Urinary bladder (tissue), 4 donors: ENCODE data around the gene PID1. TPM values are rescaled to one million over a fixed set of nuclear protein-coding genes. Genes with fewer than 3 reads are reported as not detected.
A peak's percentile ranks its signal among the peaks of the same experiment; 100 is the strongest.

Experiments
- DNase-seq: peaks from one replicate; pipeline ENCODE4 v3.0.0-alpha.2; 2015; ENCODE audit errors: extremely low spot score
- H3K27ac ChIP-seq: one replicate; pipeline ENCODE4 v1.5.1; 2013; ENCODE audit warnings: low read depth, mild to moderate bottlenecking, moderate library complexity
- H3K36me3 ChIP-seq: one replicate; pipeline ENCODE4 v1.6.1; 2013; ENCODE audit warnings: mild to moderate bottlenecking, moderate library complexity; ENCODE audit not compliant: insufficient read depth
- H3K4me1 ChIP-seq: one replicate; pipeline ENCODE4 v1.6.1; 2013; ENCODE audit warnings: mild to moderate bottlenecking, moderate library complexity; ENCODE audit not compliant: insufficient read depth
- H3K4me3 ChIP-seq: one replicate; pipeline ENCODE4 v1.5.1; 2013; ENCODE audit warnings: low read depth, low read length
- WGBS: extraction: QIAGEN DNeasy Blood & Tissue Kit; methylation state at CpG from one replicate; pipeline ENCODE4 v1.1.7; 2013; 5-methylcytosine and 5-hydroxymethylcytosine counted together
- polyA plus RNA-seq: library from polyadenylated mRNA; stranded (reverse); fragments of 200-250 nt; gene quantifications from one replicate; pipeline ENCODE4 v1.2.3, GENCODE V29; 2013
- total RNA-seq: library from RNA; depleted of rRNA; stranded (reverse); fragments of >200 nt; gene quantifications from one replicate; pipeline ENCODE4 v1.2.3, GENCODE V29; 2014
- donor health status: healthy with polysubstance abuse.
- donor health status: healthy.

Gene PID1
- total and polyA plus RNA-seq, 2 donors, result 63.9 to 85.8 TPM

DNA sequence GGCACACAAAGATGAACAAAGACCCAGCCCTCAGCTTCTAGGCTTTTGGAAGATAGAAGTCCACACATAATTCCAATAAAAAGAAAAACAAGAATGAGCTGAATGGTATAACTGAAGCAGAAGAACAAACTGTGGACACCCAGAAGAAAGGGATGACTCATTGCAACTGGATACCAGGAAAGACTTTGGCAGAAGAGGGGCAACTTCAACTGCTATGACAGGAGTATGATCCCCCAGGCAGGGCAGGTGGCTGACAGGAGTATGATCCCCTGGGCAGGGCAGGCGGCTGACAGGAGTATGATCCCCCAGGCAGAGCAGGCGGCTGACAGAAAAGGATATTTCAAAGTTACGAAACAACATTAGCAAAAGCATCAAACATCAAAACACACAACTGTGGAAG, 21.6 kb downstream of the PID1 start:
- 97% methylated on average over 3 of the region's 3 CpGs for WGBS
- Histone ChIP-seq H3K4me3 (no peak overlapping the region), H3K36me3 (no peaks in the 10 kb centered on the region), H3K4me1 (no peaks in the 10 kb centered on the region), H3K27ac (no peak overlapping the region)
- no peak for DNase-seq

- no peaks in the 10 kb centered on the region for H3K36me3 ChIP-seq
- no peaks in the 10 kb centered on the region for H3K4me1 ChIP-seq
- H3K27ac ChIP-seq, result no peak overlapping the region
- no peak overlapping the region for H3K4me3 ChIP-seq
- 80% methylated on average over 3 of the region's 3 CpGs for WGBS
- no peak for DNase-seq
Measured at GRCh38 chr2:229246334-229246733, 24.8 kb downstream of the PID1 start.

- no peaks in the 10 kb centered on the region for H3K4me1 ChIP-seq
- H3K27ac ChIP-seq, result no peak overlapping the region
- DNase-seq, result no peak
- H3K36me3 ChIP-seq, result no peaks in the 10 kb centered on the region
- WGBS, result 93% methylated on average over 2 of the region's 2 CpGs
- H3K4me3 ChIP-seq, result no peak overlapping the region
Measured at GRCh38 chr2:229244975-229245374, 26.1 kb downstream of the PID1 start.

- WGBS, result 40% methylated on average over 2 of the region's 2 CpGs
- no peaks in the 10 kb centered on the region for H3K4me1 ChIP-seq
- DNase-seq, result no peak
- H3K4me3 ChIP-seq, result no peak overlapping the region
- H3K27ac ChIP-seq, result no peak overlapping the region
- H3K36me3 ChIP-seq, result no peaks in the 10 kb centered on the region
Measured at GRCh38 chr2:229243890-229244560, 27.1 kb downstream of the PID1 start.

DNA sequence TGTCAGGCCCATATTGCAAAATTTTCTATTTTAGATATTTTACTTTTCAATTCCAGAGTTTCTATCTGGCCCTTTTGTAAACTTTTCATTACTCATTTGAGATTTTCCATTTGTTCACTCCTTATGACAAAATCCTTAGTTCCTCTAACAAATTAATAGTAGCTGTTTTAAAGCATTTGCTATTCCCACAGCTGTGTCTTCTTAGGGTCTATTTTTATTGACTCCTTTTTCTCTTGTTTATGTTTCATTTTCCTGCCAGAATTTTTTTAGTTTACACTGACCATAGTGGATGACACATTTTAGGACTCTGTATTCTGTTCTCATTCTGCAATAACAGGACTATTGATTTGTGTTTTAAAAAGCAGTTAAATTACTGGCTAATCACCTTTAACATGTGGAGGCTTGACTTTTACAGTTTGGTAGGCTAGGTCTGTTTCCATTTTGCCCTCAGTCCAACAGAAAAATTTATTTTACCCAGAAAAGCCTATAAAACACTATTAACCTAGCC, 30.0 kb downstream of the PID1 start:
- no peaks in the 10 kb centered on the region for H3K36me3 ChIP-seq
- H3K4me1 ChIP-seq, result no peaks in the 10 kb centered on the region
- no peak overlapping the region for H3K27ac ChIP-seq
- DNase-seq, result no peak
- H3K4me3 ChIP-seq, result no peak overlapping the region

GRCh38 chr2:229239021-229239420, 32.1 kb downstream of the PID1 start:
- H3K4me3 ChIP-seq, result no peak overlapping the region
- no peak for DNase-seq
- H3K4me1 ChIP-seq, result no peaks in the 10 kb centered on the region
- 64% methylated on average over 2 of the region's 2 CpGs for WGBS
- no peaks in the 10 kb centered on the region for H3K36me3 ChIP-seq
- H3K27ac ChIP-seq, result no peak overlapping the region

GRCh38 chr2:229237270-229237669, 33.8 kb downstream of the PID1 start:
- no peak overlapping the region for H3K27ac ChIP-seq
- H3K4me1 ChIP-seq, result no peaks in the 10 kb centered on the region
- WGBS, result 39% methylated on average over 2 of the region's 2 CpGs
- no peak for DNase-seq
- H3K4me3 ChIP-seq, result no peak overlapping the region
- H3K36me3 ChIP-seq, result no peaks in the 10 kb centered on the region

DNA sequence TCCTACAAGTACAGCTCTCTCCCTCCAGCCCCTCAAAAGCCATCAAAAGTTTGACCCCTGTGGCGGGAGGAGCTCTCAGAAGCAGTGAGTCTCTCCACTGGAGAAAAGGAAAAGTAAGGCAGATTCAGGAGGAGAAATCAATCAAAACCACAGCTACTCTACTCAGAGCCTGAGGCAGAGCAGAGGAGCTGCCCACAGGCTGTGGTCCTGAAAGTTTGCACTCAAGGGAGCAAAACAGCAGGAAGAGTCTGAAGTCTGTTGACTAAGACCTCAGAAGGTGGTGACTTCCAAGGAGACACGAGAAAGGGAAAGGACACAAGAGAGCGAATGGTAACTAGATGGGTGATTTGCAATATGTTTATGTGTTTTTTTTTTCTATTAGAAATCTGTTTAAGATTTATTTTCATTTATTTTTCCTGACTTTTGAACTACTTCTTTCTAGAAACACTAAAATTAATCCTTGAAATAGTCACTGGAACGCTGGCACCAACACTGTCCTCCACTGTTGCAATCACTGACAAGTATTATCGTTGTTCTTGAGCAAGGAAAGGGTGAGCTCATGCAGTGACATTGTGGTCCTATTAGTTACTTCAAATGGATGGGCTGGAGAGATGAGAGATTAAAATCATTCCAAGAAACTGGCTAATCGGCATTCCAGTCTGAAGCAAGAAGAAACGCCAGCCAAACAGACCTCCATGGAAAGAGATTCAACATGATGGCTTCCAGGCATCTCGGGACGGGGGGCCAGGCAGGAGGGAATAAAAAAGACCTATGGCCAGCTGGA, 35.8 kb downstream of the PID1 start:
- WGBS, result 69% methylated on average over 9 of the region's 9 CpGs
- Histone ChIP-seq H3K27ac (no peak overlapping the region), H3K4me3 (no peak overlapping the region), H3K36me3 (no peaks in the 10 kb centered on the region), H3K4me1 (no peaks in the 10 kb centered on the region)
- DNase-seq, result no peak

- 80% methylated on average over 7 of the region's 7 CpGs for WGBS
- no peaks in the 10 kb centered on the region for H3K4me1 ChIP-seq
- H3K27ac ChIP-seq, result no peak overlapping the region
- no peak for DNase-seq
- no peak overlapping the region for H3K4me3 ChIP-seq
- no peaks in the 10 kb centered on the region for H3K36me3 ChIP-seq
Measured at GRCh38 chr2:229231885-229232284, 39.2 kb downstream of the PID1 start.

GRCh38 chr2:229231328-229231868, 39.7 kb downstream of the PID1 start:
- Histone ChIP-seq H3K27ac (no peak overlapping the region), H3K4me3 (no peak overlapping the region), H3K36me3 (no peaks in the 10 kb centered on the region), H3K4me1 (no peaks in the 10 kb centered on the region)
- no peak for DNase-seq
- 38% methylated on average over 3 of the region's 3 CpGs for WGBS

DNA sequence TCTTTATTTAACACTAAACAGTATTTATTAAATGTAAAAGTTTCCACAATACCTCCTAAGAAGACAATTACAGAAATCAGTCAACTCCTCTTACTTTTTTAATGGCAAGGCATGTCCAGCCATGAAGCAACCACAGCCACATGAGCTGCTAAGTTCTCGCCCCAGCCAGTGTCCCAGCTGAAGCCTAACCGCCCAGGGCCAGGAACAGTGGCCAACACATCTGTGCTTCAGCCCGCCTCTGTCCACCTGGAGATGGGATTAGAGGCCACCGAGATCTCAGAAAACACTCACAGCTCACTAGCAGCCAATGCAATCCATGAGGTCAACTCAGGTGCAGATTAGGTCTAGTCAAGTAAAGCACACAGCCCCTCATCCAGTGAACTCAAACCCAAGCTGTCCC, 40.2 kb downstream of the PID1 start:
- no peak for DNase-seq
- Histone ChIP-seq H3K4me1 (no peaks in the 10 kb centered on the region), H3K27ac (no peak overlapping the region), H3K36me3 (no peaks in the 10 kb centered on the region), H3K4me3 (no peak overlapping the region)
- whole genome bisulfite sequencing, result 55% methylated on average over 4 of the region's 4 CpGs

DNA sequence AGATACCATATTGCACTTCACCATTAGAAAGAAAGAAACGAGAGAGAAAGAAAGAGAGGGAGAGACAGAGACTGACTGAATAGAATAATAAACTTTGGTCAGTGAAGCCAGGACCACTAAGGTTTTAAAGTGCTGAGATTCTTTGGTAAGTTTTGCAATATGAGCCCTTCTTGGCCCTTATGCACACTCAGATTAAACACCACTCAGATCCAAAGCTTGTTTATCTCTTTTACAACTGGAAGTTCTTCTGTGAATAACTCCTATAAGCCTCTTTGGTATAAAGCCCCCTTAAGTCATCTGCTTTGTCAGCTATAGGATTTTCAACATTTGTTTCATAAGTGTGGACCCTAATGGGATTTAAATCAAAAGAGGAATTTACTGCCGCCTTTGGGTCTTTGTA, 40.8 kb downstream of the PID1 start:
- no peak overlapping the region for H3K27ac ChIP-seq
- no peaks in the 10 kb centered on the region for H3K4me1 ChIP-seq

GRCh38 chr2:229226382-229226781, 44.7 kb downstream of the PID1 start:
- Histone ChIP-seq H3K27ac (no peak overlapping the region), H3K36me3 (no peaks in the 10 kb centered on the region), H3K4me3 (no peak overlapping the region), H3K4me1 (no peaks in the 10 kb centered on the region)
- WGBS, result 60% methylated on average over 2 of the region's 2 CpGs
- DNase-seq, result no peak

More for the DNA sequence above, 40.8 kb downstream of the PID1 start:
- Histone ChIP-seq H3K4me3 (no peak overlapping the region), H3K36me3 (no peaks in the 10 kb centered on the region)
- peak; percentile 31 for DNase-seq
- WGBS, result 20% methylated on average over 2 of the region's 2 CpGs

DNA sequence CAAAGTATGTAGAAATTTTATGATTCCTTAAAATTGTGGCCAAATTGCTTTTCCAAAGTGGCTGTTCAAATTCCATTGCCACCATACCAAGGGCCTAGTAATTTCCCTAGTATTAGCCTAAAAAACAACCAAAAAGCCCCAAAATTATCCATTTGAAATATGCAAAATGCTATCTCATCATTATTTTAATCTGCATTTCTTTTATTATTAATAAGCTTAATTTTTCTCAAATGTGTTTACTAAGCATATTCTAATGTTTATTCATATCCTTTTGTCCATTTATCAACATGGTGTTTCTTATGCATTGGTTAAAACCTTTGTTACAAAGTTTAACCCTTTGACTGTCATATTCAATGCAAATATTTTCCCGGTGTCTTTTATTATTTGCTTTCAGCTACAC, 48.0 kb downstream of the PID1 start:
- 95% methylated on average over 1 of the region's 1 CpG for WGBS
- Histone ChIP-seq H3K36me3 (no peaks in the 10 kb centered on the region), H3K4me3 (no peak overlapping the region), H3K4me1 (no peaks in the 10 kb centered on the region), H3K27ac (no peak overlapping the region)
- DNase-seq, result no peak
